CD14-positive monocyte (primary cell): ENCODE results near the gene SNHG17. TPM values are rescaled to one million over a fixed set of nuclear protein-coding genes. Genes with fewer than 3 reads are reported as not detected.

ENCODE experiments used
- DNase-seq, 3 donors: peaks; one replicate each; pipeline ENCODE4 v3.0.0-alpha.2; 2011 to 2022
- H2AFZ ChIP-seq: 2 replicates; pipeline ENCODE4 v1.6.0; 2012; ENCODE audit warnings: mild to moderate bottlenecking, low read depth, low read length, inconsistent platforms; ENCODE audit not compliant: insufficient read depth, poor library complexity, severe bottlenecking
- H3K27ac ChIP-seq, 2 donors: 1 replicate in 1 of 2; 2 replicates in 1 of 2; pipeline ENCODE4 v1.5.1; 2012 to 2013; ENCODE audit warnings: low read length in 2 of 2, control low read depth in 1 of 2, inconsistent platforms in 1 of 2, low read depth in 1 of 2, mild to moderate bottlenecking in 1 of 2
- H3K27me3 ChIP-seq, 2 donors: one replicate each; pipeline versions ENCODE4 v1.6.0 to v1.6.1; 2011 to 2013; ENCODE audit warnings: low read length in 2 of 2; ENCODE audit not compliant: control insufficient read depth in 2 of 2, insufficient read depth in 2 of 2
- H3K36me3 ChIP-seq, 2 donors: replicated peaks in 1 of 2; 1 replicate in 1 of 2; 2 replicates in 1 of 2; pipeline versions ENCODE4 v1.5.1 to v1.6.1; 2012 to 2013; ENCODE audit warnings: low read length in 2 of 2, control low read depth in 1 of 2, inconsistent platforms in 1 of 2, mild to moderate bottlenecking in 1 of 2; ENCODE audit not compliant: insufficient read depth in 2 of 2, control insufficient read depth in 1 of 2
- H3K4me1 ChIP-seq, 2 donors: 1 replicate in 1 of 2; 2 replicates in 1 of 2; pipeline versions ENCODE4 v1.5.1 to v1.6.1; 2012 to 2013; ENCODE audit warnings: low read length in 2 of 2, control low read depth in 1 of 2, inconsistent platforms in 1 of 2, mild to moderate bottlenecking in 1 of 2, moderate library complexity in 1 of 2; ENCODE audit not compliant: insufficient read depth in 2 of 2, control insufficient read depth in 1 of 2
- H3K4me2 ChIP-seq: replicated peaks from 2 replicates; pipeline ENCODE3; 2012; ENCODE audit warnings: low read length, moderate library complexity, mild to moderate bottlenecking; ENCODE audit not compliant: poor library complexity, severe bottlenecking; ENCODE audit errors: extremely low read depth
- H3K4me3 ChIP-seq, 3 experiments: fragments of 200-600 bp in 1 of 3; sonication (generic) in 1 of 3; replicated peaks in 1 of 3; 1 replicate in 2 of 3; 2 replicates in 1 of 3; pipeline ENCODE4 v1.5.1; 2011 to 2013; ENCODE audit warnings: low read length in 3 of 3, mild to moderate bottlenecking in 3 of 3, control low read depth in 2 of 3, low read depth in 2 of 3, inconsistent platforms in 1 of 3, moderate library complexity in 1 of 3
- H3K79me2 ChIP-seq: 2 replicates; pipeline ENCODE4 v1.6.0; 2012; ENCODE audit warnings: mild to moderate bottlenecking, control low read depth, inconsistent platforms, low read length, moderate library complexity; ENCODE audit not compliant: insufficient read depth
- H3K9ac ChIP-seq: 2 replicates; pipeline ENCODE4 v1.6.0; 2017; ENCODE audit warnings: low read length, mild to moderate bottlenecking; ENCODE audit not compliant: insufficient read depth, poor library complexity, severe bottlenecking
- H3K9me3 ChIP-seq, 2 donors: replicated peaks in 1 of 2; 1 replicate in 1 of 2; 2 replicates in 1 of 2; pipeline versions ENCODE4 v1.5.1 to v1.6.1; 2012 to 2013; ENCODE audit warnings: low read length in 2 of 2, control low read depth in 1 of 2; ENCODE audit not compliant: control insufficient read depth in 1 of 2, insufficient read depth in 1 of 2
- H4K20me1 ChIP-seq: 2 replicates; pipeline ENCODE4 v1.6.0; 2012; ENCODE audit warnings: mild to moderate bottlenecking, low read length, control low read depth, moderate library complexity; ENCODE audit not compliant: insufficient read depth
- H3K27ac Mint-ChIP-seq, 7 donors: one replicate each; pipeline ENCODE4 v1.8.0; 2020; ENCODE audit warnings: mild to moderate bottlenecking in 7 of 7, mixed read lengths in 7 of 7, moderate library complexity in 6 of 7, inconsistent platforms in 2 of 7
- H3K27me3 Mint-ChIP-seq, 3 donors: one replicate each; pipeline ENCODE4 v1.8.0; 2021 to 2022; ENCODE audit warnings: low read depth in 3 of 3, mild to moderate bottlenecking in 3 of 3, mixed read lengths in 3 of 3, moderate library complexity in 3 of 3, inconsistent platforms in 1 of 3
- H3K36me3 Mint-ChIP-seq, 2 donors: one replicate each; pipeline ENCODE4 v1.8.0; 2020; ENCODE audit warnings: mixed read lengths in 2 of 2, inconsistent platforms in 1 of 2, mild to moderate bottlenecking in 1 of 2
- H3K4me1 Mint-ChIP-seq: one replicate; pipeline ENCODE4 v1.8.0; 2020; ENCODE audit warnings: mild to moderate bottlenecking, mixed read lengths
- H3K4me3 Mint-ChIP-seq, 2 donors: one replicate each; pipeline ENCODE4 v1.8.0; 2020; ENCODE audit warnings: mild to moderate bottlenecking in 2 of 2, mixed read lengths in 2 of 2, moderate library complexity in 1 of 2
- H3K9me3 Mint-ChIP-seq, 7 donors: one replicate each; pipeline ENCODE4 v1.8.0; 2020 to 2022; ENCODE audit warnings: mixed read lengths in 7 of 7, mild to moderate bottlenecking in 6 of 7, moderate library complexity in 6 of 7, inconsistent platforms in 2 of 7
- CTCF ChIP-seq: fragments of 200-600 bp; IDR thresholded peaks from one replicate; pipeline ENCODE4 v1.8.0; 2022; ENCODE audit warnings: antibody characterized with exemption, mild to moderate bottlenecking
- WGBS: methylation state at CpG from one replicate; pipeline ENCODE4 v1.1.5; 2013; ENCODE audit warnings: missing lambda C conversion rate; ENCODE audit not compliant: insufficient coverage; 5-methylcytosine and 5-hydroxymethylcytosine counted together
- intact Hi-C, 2 donors: fragments of 100-400 bp; cut with micrococcal nuclease; formaldehyde crosslinking; loops; one replicate each; pipeline versions ENCODE4 v1.15.0 to v1.15.1; 2023
- polyA plus RNA-seq, 3 donors: library from polyadenylated mRNA; depleted of rRNA in 1 of 3; unstranded in 2 of 3; stranded (reverse) in 1 of 3; fragments of 300-500 nt in 2 of 3; fragments of >200 nt in 1 of 3; fragmentation: Illumina TruSeq in 2 of 3; gene quantifications; 1 replicate in 2 of 3; 2 replicates in 1 of 3; pipeline ENCODE4 v1.2.3, GENCODE V29; 2012 to 2021

The SNHG17 gene
- polyA plus RNA-seq, 3 donors: 10.1 to 32.4 (median 29.2) TPM

GRCh38 chr20:38432292-38432691 lies 2.8 kb downstream of the SNHG17 start:
- Histone ChIP-seq H3K36me3 (peaks cover 56 to 67% of the 10 kb centered on the region in 2 donors), H3K27me3 (no peaks in the 10 kb centered on the region), H3K79me2 (peaks cover 73% of the 10 kb centered on the region), H4K20me1 (peaks cover 67% of the 10 kb centered on the region), H3K9me3 (no peaks in the 10 kb centered on the region), H3K27ac (peak overlapping the region in 1 of 2 donors; percentile 2), H3K4me3 (no peak overlapping the region), H3K9ac (no peak overlapping the region), H3K4me2 (no peak overlapping the region), H2AFZ (no peak overlapping the region), H3K4me1 (peaks cover 16 to 20% of the 10 kb centered on the region in 2 donors)
- DNase-seq: no peak
- 91% methylated on average over 6 of the region's 6 CpGs for WGBS
- intact Hi-C loops: loop anchor here in 1 of 2 donors (10.0 kb wide), 1 partner anchor 397 kb away; the partner anchor contains the start of genes RPRD1B and TTI1
- Mint-ChIP-seq H3K36me3 (peaks cover 59 to 68% of the 10 kb centered on the region in 2 donors), H3K4me3 (no peak overlapping the region), H3K4me1 (peaks cover 18% of the 10 kb centered on the region), H3K27me3 (peaks cover 0 to 5% (median 0%) of the 10 kb centered on the region in 3 donors), H3K27ac (peak overlapping the region in 3 of 7 donors; percentile 3 to 55 (median 41)), H3K9me3 (peaks cover 0 to 5% (median 0%) of the 10 kb centered on the region in 7 donors)
- TF ChIP-seq CTCF: no peak

GRCh38 chr20:38430679-38431325 lies 4.3 kb downstream of the SNHG17 start:
- H3K4me3 ChIP-seq: no peak overlapping the region
- peaks cover 82% of the 10 kb centered on the region for H4K20me1 ChIP-seq
- H3K4me1 ChIP-seq: peaks cover 16 to 20% of the 10 kb centered on the region in 2 donors
- intact Hi-C loops: loop anchor here in 1 of 2 donors (10.0 kb wide), 1 partner anchor 396 kb away; the partner anchor contains the start of genes RPRD1B and TTI1
- no peak overlapping the region for H3K27ac ChIP-seq
- peaks cover 74 to 83% of the 10 kb centered on the region in 2 donors for H3K36me3 Mint-ChIP-seq
- no peak overlapping the region for H3K9ac ChIP-seq
- peaks cover 0 to 2% (median 0%) of the 10 kb centered on the region in 3 donors for H3K27me3 Mint-ChIP-seq
- H3K4me1 Mint-ChIP-seq: peaks cover 18% of the 10 kb centered on the region
- peak overlapping the region in 1 of 7 donors; percentile 54 for H3K27ac Mint-ChIP-seq
- peaks cover 71 to 82% of the 10 kb centered on the region in 2 donors for H3K36me3 ChIP-seq
- no peaks in the 10 kb centered on the region for H3K27me3 ChIP-seq
- no peak for TF ChIP-seq CTCF
- H2AFZ ChIP-seq: no peak overlapping the region
- WGBS: 92% methylated on average over 8 of the region's 8 CpGs
- peaks cover 87% of the 10 kb centered on the region for H3K79me2 ChIP-seq
- no peak overlapping the region for H3K4me3 Mint-ChIP-seq
- no peaks in the 10 kb centered on the region for H3K9me3 ChIP-seq
- no peak for DNase-seq
- H3K4me2 ChIP-seq: no peak overlapping the region
- peaks cover 0 to 5% (median 0%) of the 10 kb centered on the region in 7 donors for H3K9me3 Mint-ChIP-seq
